PC-9 (cell line): ENCODE measurements around the gene TMEM196. TPM values are rescaled to one million over a fixed set of nuclear protein-coding genes. Genes with fewer than 3 reads are reported as not detected.

ENCODE experiments used
- BruUV-seq: library from RNA; stranded (reverse); fragments of 400-500 nt; replicated peaks from 2 replicates; lab custom pipeline; 2021; lab: Mats Ljungman, UMichigan
- CTCF ChIA-PET: fragments of 300-600 bp; sonication (Branson Sonifier 250); formaldehyde crosslinking; loops from one replicate; lab custom pipeline; 2022; ENCODE audit warnings: antibody characterized with exemption; lab: Charles Lee
- POLR2A ChIA-PET: fragments of 300-600 bp; sonication (Branson Sonifier 250); formaldehyde crosslinking; loops from one replicate; lab custom pipeline; 2022; ENCODE audit warnings: antibody characterized with exemption; ENCODE audit not compliant: unreplicated experiment; lab: Charles Lee
- DNase-seq, 2 experiments: peaks; one replicate each; pipeline versions ENCODE4 v3.0.0 to v3.0.0-alpha.2; 2015 to 2022; ENCODE audit warnings: mixed read lengths in 1 of 2
- H2AFZ ChIP-seq: fragments of 200-600 bp; sonication (generic); 2 replicates; pipeline ENCODE4 v1.8.1; 2017; ENCODE audit warnings: antibody characterized with exemption
- H3F3A ChIP-seq: fragments of 200-600 bp; sonication (generic); 2 replicates; pipeline ENCODE4 v1.8.1; 2017; ENCODE audit warnings: antibody characterized with exemption, mild to moderate bottlenecking, low read depth; ENCODE audit not compliant: insufficient read depth
- H3K27ac ChIP-seq: fragments of 200-600 bp; sonication (generic); 2 replicates; pipeline ENCODE4 v1.6.1; 2016; ENCODE audit warnings: mixed run types
- H3K27me3 ChIP-seq: fragments of 200-600 bp; sonication (generic); 2 replicates; pipeline ENCODE4 v1.6.1; 2016; ENCODE audit warnings: low read depth, mixed run types; ENCODE audit not compliant: insufficient read depth
- H3K36me3 ChIP-seq: fragments of 200-600 bp; sonication (generic); 2 replicates; pipeline ENCODE4 v1.6.1; 2016; ENCODE audit warnings: low read depth, mixed run types
- H3K4me1 ChIP-seq: fragments of 200-600 bp; sonication (generic); replicated peaks from 2 replicates; pipeline ENCODE4 v1.6.1; 2016; ENCODE audit warnings: mixed run types; ENCODE audit not compliant: insufficient read depth
- H3K4me2 ChIP-seq: fragments of 200-600 bp; sonication (generic); 2 replicates; pipeline ENCODE4 v1.6.1; 2017; ENCODE audit warnings: mixed run types
- H3K4me3 ChIP-seq: fragments of 200-600 bp; sonication (generic); 2 replicates; pipeline ENCODE4 v1.6.1; 2016; ENCODE audit warnings: mixed run types
- H3K79me2 ChIP-seq: fragments of 200-600 bp; sonication (generic); 2 replicates; pipeline ENCODE4 v1.6.1; 2017; ENCODE audit warnings: low read depth, mixed run types
- H3K9me2 ChIP-seq: fragments of 200-600 bp; sonication (generic); 2 replicates; pipeline ENCODE4 v1.8.1; 2017; ENCODE audit warnings: mild to moderate bottlenecking; ENCODE audit not compliant: insufficient read depth
- H3K9me3 ChIP-seq: fragments of 200-600 bp; sonication (generic); 2 replicates; pipeline ENCODE4 v1.8.1; 2016; ENCODE audit warnings: low read depth; ENCODE audit not compliant: insufficient read depth
- H4K20me1 ChIP-seq: fragments of 200-600 bp; sonication (generic); 2 replicates; pipeline ENCODE4 v1.8.1; 2017; ENCODE audit not compliant: insufficient read depth
- CTCF ChIP-seq: fragments of 200-600 bp; sonication (generic); conservative IDR thresholded peaks from 2 replicates; pipeline ENCODE4 v1.6.1; 2017; ENCODE audit warnings: mixed run types, antibody characterized with exemption, mild to moderate bottlenecking, moderate library complexity
- EZH2 ChIP-seq: fragments of 200-600 bp; sonication (generic); IDR thresholded peaks from 2 replicates; pipeline ENCODE4 v1.8.0; 2017; ENCODE audit warnings: antibody characterized with exemption, low read depth
- intact Hi-C: fragments of 100-400 bp; cut with micrococcal nuclease; formaldehyde crosslinking; loops from one replicate; pipeline ENCODE4 v1.10.0; 2022; ENCODE audit not compliant: unreplicated experiment
- total RNA-seq: library from RNA; stranded (reverse); gene quantifications from 2 replicates; pipeline ENCODE4 v1.2.3, GENCODE V29; 2021

The TMEM196 gene
- total RNA-seq, 1 experiment from 2014 or later, result not detected

- no TSS peak for BruUV-seq
- Histone ChIP-seq H3K4me1 (no peaks in the 10 kb centered on the region), H3K9me2 (no peaks in the 10 kb centered on the region), H3K36me3 (peaks cover 30% of the 10 kb centered on the region), H3K27ac (no peak overlapping the region), H3F3A (no peaks in the 10 kb centered on the region), H3K27me3 (no peaks in the 10 kb centered on the region), H3K79me2 (0 out of 2 replicates have a peak, but pooled peaks cover 7% of the 10 kb centered on the region), H2AFZ (no peak overlapping the region), H4K20me1 (no peaks in the 10 kb centered on the region), H3K9me3 (no peaks in the 10 kb centered on the region), H3K4me3 (no peak overlapping the region), H3K4me2 (no peak overlapping the region)
- DNase-seq, result no peak
- intact Hi-C loops, result no loop called here
- TF ChIP-seq CTCF (no peak), EZH2 (no peak)
- ChIA-PET CTCF (no interaction called here), POLR2A (no interaction called here)
Observed at GRCh38 chr7:19698331-19698730, 75.1 kb downstream of the TMEM196 start.

- Histone ChIP-seq H2AFZ (no peak overlapping the region), H3K36me3 (peaks cover 22% of the 10 kb centered on the region; the same call in 1 of the 2 replicates), H3K4me3 (no peak overlapping the region), H3K27me3 (no peaks in the 10 kb centered on the region), H3K4me2 (no peak overlapping the region), H3K4me1 (no peaks in the 10 kb centered on the region), H3K79me2 (no peaks in the 10 kb centered on the region), H3K9me2 (no peaks in the 10 kb centered on the region), H4K20me1 (no peaks in the 10 kb centered on the region), H3K9me3 (no peaks in the 10 kb centered on the region), H3K27ac (no peak overlapping the region), H3F3A (no peaks in the 10 kb centered on the region)
- POLR2A ChIA-PET, result no interaction called here
- BruUV-seq, result no TSS peak
- CTCF ChIA-PET, result no interaction called here
- TF ChIP-seq EZH2, result no peak
- TF ChIP-seq CTCF, result no peak
- intact Hi-C loops, result no loop called here
- DNase-seq, result no peak
Observed at GRCh38 chr7:19696926-19697325, 76.5 kb downstream of the TMEM196 start.

GRCh38 chr7:19692111-19692828 lies 81.1 kb downstream of the TMEM196 start:
- H3K9me3 ChIP-seq, result no peaks in the 10 kb centered on the region
- H3K9me2 ChIP-seq, result no peaks in the 10 kb centered on the region
- no peaks in the 10 kb centered on the region for H3K36me3 ChIP-seq
- H3F3A ChIP-seq, result no peaks in the 10 kb centered on the region
- BruUV-seq, result no TSS peak
- H3K4me1 ChIP-seq, result no peaks in the 10 kb centered on the region
- ChIA-PET POLR2A (no interaction called here), CTCF (no interaction called here)
- no peak for TF ChIP-seq CTCF
- TF ChIP-seq EZH2, result no peak
- H2AFZ ChIP-seq, result no peak overlapping the region
- H3K4me3 ChIP-seq, result no peak overlapping the region
- no peaks in the 10 kb centered on the region for H4K20me1 ChIP-seq
- no peaks in the 10 kb centered on the region for H3K27me3 ChIP-seq
- H3K27ac ChIP-seq, result no peak overlapping the region
- intact Hi-C loops, result no loop called here
- H3K79me2 ChIP-seq, result no peaks in the 10 kb centered on the region
- DNase-seq, result no peak
- no peak overlapping the region for H3K4me2 ChIP-seq
